HCT116 (cell line): Measurements from ENCODE around the gene ZDHHC15. TPM values are rescaled to one million over a fixed set of nuclear protein-coding genes. Genes with fewer than 3 reads are reported as not detected.
"Not testable (repeated sequence)": the region's sequence is repeated elsewhere in the genome, so short reads cannot be mapped to it uniquely, and the experiment has no call there.

Experiments
- ATAC-seq: fragments of 200-7000 bp; cut with Tn5 transposase; 2 replicates; pipeline ENCODE4 v1.9.1; 2020; ENCODE audit warnings: mild to moderate bottlenecking, moderate library complexity
- BruUV-seq: library from RNA; stranded (reverse); fragments of 400-500 nt; replicated peaks from 2 replicates; lab custom pipeline; 2021; lab: Mats Ljungman, UMichigan
- CTCF ChIA-PET: fragments of 300-600 bp; sonication (Branson Sonifier 250); formaldehyde crosslinking; loops from one replicate; lab custom pipeline; 2021; ENCODE audit warnings: antibody characterized with exemption; lab: Charles Lee
- POLR2A ChIA-PET: fragments of 300-600, 350-600 bp; sonication (Branson Sonifier 250); formaldehyde crosslinking; loops from one replicate; lab custom pipeline; 2021; ENCODE audit warnings: antibody characterized with exemption; lab: Charles Lee
- RAD21 ChIA-PET, 2 experiments: fragments of 300-600 bp; sonication (Branson Sonifier 250); formaldehyde crosslinking; loops; one replicate each; lab custom pipeline; 2023; ENCODE audit warnings: low total read pairs in 2 of 2; ENCODE audit not compliant: uncharacterized antibody in 2 of 2, unreplicated experiment in 2 of 2, low non-redundant PET in 1 of 2; lab: Charles Lee
- DNase-seq: peaks from one replicate; pipeline ENCODE4 v3.0.0-alpha.2; 2010; ENCODE audit warnings: low read depth, low spot score
- H2AFZ ChIP-seq: fragments of 200-600 bp; shearing (Covaris generic), sonication (generic); 2 replicates; pipeline ENCODE4 v1.6.1; 2017; ENCODE audit warnings: low read depth, mixed run types, mixed read lengths, antibody characterized with exemption, low read length; ENCODE audit not compliant: poor library complexity, severe bottlenecking
- H3K27ac ChIP-seq: 2 replicates; pipeline ENCODE4 v1.5.1; 2012; ENCODE audit warnings: low read depth, low read length
- H3K27me3 ChIP-seq: fragments of 200-600 bp; sonication (generic); 2 replicates; pipeline ENCODE4 v1.6.1; 2016; ENCODE audit warnings: mixed run types, low read length, mixed read lengths; ENCODE audit not compliant: insufficient read depth
- H3K36me3 ChIP-seq, 2 experiments: fragments of 200-500 bp in 1 of 2; fragments of 200-600 bp in 1 of 2; sonication (Bioruptor generic) in 1 of 2; sonication (generic) in 1 of 2; 2 replicates each; pipeline versions ENCODE4 v1.5.1 to v1.6.1; 2014 to 2016; ENCODE audit warnings: low read length in 2 of 2, inconsistent platforms in 1 of 2, mixed read lengths in 1 of 2, mixed run types in 1 of 2; ENCODE audit not compliant: insufficient read depth in 2 of 2, control insufficient read depth in 1 of 2
- H3K4me1 ChIP-seq, 2 experiments: fragments of 200-600 bp in 1 of 2; sonication (generic) in 1 of 2; 2 replicates each; pipeline versions ENCODE4 v1.5.1 to v1.6.1; 2012 to 2017; ENCODE audit warnings: low read length in 2 of 2, inconsistent platforms in 1 of 2, mild to moderate bottlenecking in 1 of 2, mixed read lengths in 1 of 2, mixed run types in 1 of 2, moderate library complexity in 1 of 2; ENCODE audit not compliant: insufficient read depth in 2 of 2, control insufficient read depth in 1 of 2
- H3K4me2 ChIP-seq: fragments of 200-600 bp; sonication (generic); 2 replicates; pipeline ENCODE4 v1.6.1; 2017; ENCODE audit warnings: mixed run types, low read length, mixed read lengths
- H3K4me3 ChIP-seq, 2 experiments: fragments of 200-600 bp in 1 of 2; sonication (generic) in 1 of 2; replicated peaks in 1 of 2; 2 replicates each; pipeline ENCODE4 v1.5.1; 2011 to 2016; ENCODE audit warnings: low read length in 2 of 2, control low read depth in 1 of 2, low read depth in 1 of 2, mild to moderate bottlenecking in 1 of 2, mixed read lengths in 1 of 2, mixed run types in 1 of 2
- H3K79me2 ChIP-seq: fragments of 200-600 bp; sonication (generic); 2 replicates; pipeline ENCODE4 v1.6.1; 2017; ENCODE audit warnings: mild to moderate bottlenecking, mixed run types, low read length, moderate library complexity, mixed read lengths; ENCODE audit not compliant: insufficient read depth
- H3K9ac ChIP-seq: fragments of 200-600 bp; sonication (generic); 2 replicates; pipeline ENCODE4 v1.6.1; 2016; ENCODE audit warnings: low read length, mixed read lengths
- H3K9me2 ChIP-seq: fragments of 200-600 bp; sonication (generic), shearing (Covaris generic); 2 replicates; pipeline ENCODE4 v1.6.1; 2017; ENCODE audit warnings: mixed run types, mild to moderate bottlenecking, moderate library complexity; ENCODE audit not compliant: insufficient read depth
- H3K9me3 ChIP-seq, 2 experiments: fragments of 200-500 bp in 1 of 2; fragments of 200-600 bp in 1 of 2; sonication (Bioruptor generic) in 1 of 2; sonication (generic) in 1 of 2; 2 replicates each; pipeline ENCODE4 v1.6.1; 2014 to 2017; ENCODE audit warnings: low read length in 2 of 2, mixed read lengths in 2 of 2, inconsistent platforms in 1 of 2, low read depth in 1 of 2, mild to moderate bottlenecking in 1 of 2, mixed run types in 1 of 2, moderate library complexity in 1 of 2; ENCODE audit not compliant: control insufficient read depth in 1 of 2, insufficient read depth in 1 of 2
- H4K20me1 ChIP-seq: fragments of 200-600 bp; sonication (generic), shearing (Covaris generic); 2 replicates; pipeline ENCODE4 v1.6.1; 2017; ENCODE audit warnings: mixed run types, mild to moderate bottlenecking, moderate library complexity; ENCODE audit not compliant: insufficient read depth
- CBX3 ChIP-seq: IDR thresholded peaks from 2 replicates; pipeline ENCODE4 v1.6.1; 2012; ENCODE audit warnings: low read depth
- CEBPB ChIP-seq: IDR thresholded peaks from 2 replicates; pipeline ENCODE4 v1.6.1; 2012; ENCODE audit warnings: low read depth
- EZH2phosphoT487 ChIP-seq: fragments of 200-600 bp; IDR thresholded peaks from 2 replicates; pipeline ENCODE4 v1.6.1; 2018; ENCODE audit warnings: antibody characterized with exemption, borderline replicate concordance
- POLR2A ChIP-seq: IDR thresholded peaks from 2 replicates; pipeline ENCODE4 v1.7.0; 2011; ENCODE audit warnings: borderline replicate concordance; ENCODE audit not compliant: insufficient read depth, insufficient read length; ENCODE audit errors: extremely low read depth
- SRF ChIP-seq: IDR thresholded peaks from 2 replicates; pipeline ENCODE4 v1.6.1; 2012; ENCODE audit warnings: low read depth
- TCF7L2 ChIP-seq: IDR thresholded peaks from 2 replicates; pipeline ENCODE4 v1.7.0; 2011; ENCODE audit warnings: borderline replicate concordance, inconsistent platforms; ENCODE audit not compliant: insufficient read depth, insufficient read length; ENCODE audit errors: extremely low read depth
- ZFX ChIP-seq: fragments of 450-650 bp; IDR thresholded peaks from 2 replicates; pipeline ENCODE4 v1.6.1; 2017
- intact Hi-C: fragments of 100-400 bp; cut with micrococcal nuclease; formaldehyde crosslinking; loops from 2 replicates; pipeline ENCODE4 v1.10.0; 2022
- total RNA-seq: library from RNA; stranded (reverse); gene quantifications from one replicate; pipeline ENCODE4 v1.2.1, GENCODE V29; 2021; ENCODE audit not compliant: unreplicated experiment
- TF ChIP-seq, protein P1 (sequence below): IDR thresholded peaks from 2 replicates; pipeline ENCODE4 v1.6.1; 2012
- TF ChIP-seq, protein P2 (sequence below): IDR thresholded peaks from 2 replicates; pipeline ENCODE4 v1.6.1; 2012

Gene ZDHHC15
- total RNA-seq, 1 experiment from 2014 or later = not detected

DNA sequence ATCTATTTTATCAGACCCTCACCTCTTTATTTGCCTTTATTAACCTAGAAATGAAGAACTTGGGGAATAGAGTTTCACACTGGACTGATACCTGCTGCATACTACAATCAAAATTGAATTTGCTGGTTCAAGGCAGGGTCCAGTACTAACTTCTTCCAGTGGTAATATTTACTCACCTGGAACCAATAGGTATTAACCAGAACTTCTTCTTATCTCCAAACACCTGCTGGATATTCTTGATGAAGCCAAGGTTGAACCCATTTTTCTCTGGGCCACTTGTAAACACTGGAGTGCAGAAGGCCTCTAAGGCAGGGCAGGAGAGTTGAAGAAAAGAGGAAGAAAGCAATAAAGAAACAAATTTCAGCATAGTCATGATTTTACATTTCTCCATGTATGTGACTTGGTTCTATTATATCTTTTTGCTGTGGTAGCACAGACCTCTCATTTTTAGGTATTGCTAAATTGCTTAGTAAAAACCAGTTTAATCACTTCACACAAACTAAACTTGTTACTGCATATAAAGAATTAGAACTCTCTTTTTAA lies 101.1 kb downstream of the ZDHHC15 start:
- no TSS peak for BruUV-seq
- ATAC-seq (no peak), DNase-seq (no peak)
- Histone ChIP-seq H3K4me3 (no peak overlapping the region), H3K4me2 (no peak overlapping the region), H4K20me1 (no peaks in the 10 kb centered on the region), H2AFZ (no peak overlapping the region), H3K9me2 (no peaks in the 10 kb centered on the region), H3K36me3 (no peaks in the 10 kb centered on the region), H3K9ac (no peak overlapping the region), H3K4me1 (no peaks in the 10 kb centered on the region), H3K79me2 (no peaks in the 10 kb centered on the region), H3K27me3 (no peaks in the 10 kb centered on the region), H3K27ac (no peak overlapping the region), H3K9me3 (no peaks in the 10 kb centered on the region)
- ChIA-PET RAD21 (no interaction called here), POLR2A (no interaction called here), CTCF (no interaction called here)
- no peak for TF ChIP-seq POLR2A
- TF ChIP-seq SRF = no peak
- no peak for TF ChIP-seq CBX3
- TF ChIP-seq ZFX = no peak
- TF ChIP-seq TCF7L2 = no peak
- TF ChIP-seq, protein P1, sequence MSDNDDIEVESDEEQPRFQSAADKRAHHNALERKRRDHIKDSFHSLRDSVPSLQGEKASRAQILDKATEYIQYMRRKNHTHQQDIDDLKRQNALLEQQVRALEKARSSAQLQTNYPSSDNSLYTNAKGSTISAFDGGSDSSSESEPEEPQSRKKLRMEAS = no peak
- TF ChIP-seq, protein P2, sequence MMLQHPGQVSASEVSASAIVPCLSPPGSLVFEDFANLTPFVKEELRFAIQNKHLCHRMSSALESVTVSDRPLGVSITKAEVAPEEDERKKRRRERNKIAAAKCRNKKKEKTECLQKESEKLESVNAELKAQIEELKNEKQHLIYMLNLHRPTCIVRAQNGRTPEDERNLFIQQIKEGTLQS = no peak
- TF ChIP-seq CEBPB = no peak
- no peak for TF ChIP-seq EZH2phosphoT487
- intact Hi-C loops = no loop called here

DNA sequence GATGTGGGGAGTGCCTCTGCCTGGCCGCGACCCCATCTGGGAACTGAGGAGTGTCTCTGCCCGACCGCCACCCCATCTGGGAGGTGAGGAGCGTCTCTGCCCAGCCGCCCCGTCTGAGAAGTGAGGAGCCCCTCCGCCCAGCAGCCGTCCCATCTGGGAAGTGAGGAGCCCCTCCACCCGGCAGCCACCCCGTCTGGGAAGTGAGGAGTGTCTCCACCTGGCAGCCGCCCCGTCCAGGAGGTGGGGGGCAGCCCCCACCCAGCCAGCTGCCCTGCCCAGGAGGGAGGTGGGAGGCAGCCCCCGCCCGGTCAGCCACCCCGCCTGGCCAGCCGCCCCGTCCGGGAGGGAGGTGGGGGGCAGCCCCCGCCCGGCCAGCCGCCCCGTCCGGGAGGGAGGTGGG lies 115.7 kb downstream of the ZDHHC15 start:
- H3K27ac ChIP-seq, H3K79me2 ChIP-seq, H3K9ac ChIP-seq, H3K4me3 ChIP-seq, CTCF ChIA-PET, H2AFZ ChIP-seq, RAD21 ChIA-PET, H3K27me3 ChIP-seq, H3K4me2 ChIP-seq, intact Hi-C loops, BruUV-seq, DNase-seq, ATAC-seq, POLR2A ChIA-PET, H3K36me3 ChIP-seq, H3K9me2 ChIP-seq, H3K4me1 ChIP-seq, H3K9me3 ChIP-seq, H4K20me1 ChIP-seq: not testable (repeated sequence)
